GM18867 (cell line): Measurements from ENCODE around the gene C10orf90.

Experiments used
- ATAC-seq: cut with Tn5 transposase; IDR thresholded peaks from one replicate; pipeline ENCODE4 v1.9.1; 2021; ENCODE audit warnings: mild to moderate bottlenecking, moderate library complexity; ENCODE audit not compliant: unreplicated experiment

C10orf90 gene

DNA sequence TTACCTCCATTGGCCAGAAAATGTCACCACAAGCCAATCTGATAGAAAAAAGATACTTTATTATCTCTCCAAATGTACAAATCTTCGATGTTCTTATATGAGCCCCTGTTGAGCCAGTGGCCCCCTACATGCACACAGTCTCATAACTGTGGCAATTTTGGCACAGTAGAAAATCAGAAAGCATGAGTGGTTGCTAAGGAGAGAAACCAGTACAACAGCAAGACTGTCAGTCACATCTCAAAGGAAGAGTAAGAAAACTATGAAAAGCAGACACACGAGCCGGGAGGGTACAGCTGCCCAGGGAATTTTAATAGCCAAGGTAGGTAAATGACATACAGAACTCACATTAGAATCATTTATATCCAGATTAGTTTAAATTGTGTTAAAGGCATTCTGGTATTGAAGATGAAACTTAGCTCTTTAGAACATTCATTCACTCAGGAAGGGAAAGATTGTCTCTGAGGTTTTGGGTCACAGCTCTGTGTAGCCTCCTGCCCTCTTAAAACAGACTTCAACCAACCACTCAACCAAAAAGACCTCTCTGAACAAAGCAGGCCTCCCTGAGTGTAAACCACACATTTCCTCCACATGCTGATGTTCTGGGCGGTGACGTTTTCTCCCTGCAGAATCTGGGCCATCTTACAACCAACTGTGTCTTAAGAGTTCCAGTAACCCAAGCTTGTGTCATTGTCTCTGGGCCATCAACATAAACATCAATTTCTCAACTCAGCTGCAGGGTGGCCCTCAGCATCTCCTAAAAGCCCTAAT is 201.4 kb downstream of the C10orf90 start:
- ATAC-seq, result no peak

DNA sequence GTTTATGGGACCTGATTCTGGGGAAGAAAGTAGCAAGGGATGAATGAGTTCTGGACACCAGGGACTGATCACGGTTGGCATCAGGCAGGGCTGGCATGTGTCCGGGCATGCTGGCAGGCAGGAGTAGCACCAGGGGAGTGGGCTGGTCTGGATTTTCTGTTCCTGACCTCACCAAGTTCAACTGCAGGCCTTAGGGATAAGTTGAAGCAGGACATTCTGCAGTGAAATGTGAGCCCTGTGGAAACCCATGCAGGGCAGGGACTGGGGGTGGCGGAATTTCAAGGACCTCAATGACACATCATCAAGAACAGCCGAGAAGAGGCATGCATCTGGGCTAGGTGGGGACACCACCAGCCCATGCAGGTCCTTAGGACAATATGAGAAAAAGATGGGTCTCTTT is 202.0 kb downstream of the C10orf90 start:
- ATAC-seq, result no peak

DNA sequence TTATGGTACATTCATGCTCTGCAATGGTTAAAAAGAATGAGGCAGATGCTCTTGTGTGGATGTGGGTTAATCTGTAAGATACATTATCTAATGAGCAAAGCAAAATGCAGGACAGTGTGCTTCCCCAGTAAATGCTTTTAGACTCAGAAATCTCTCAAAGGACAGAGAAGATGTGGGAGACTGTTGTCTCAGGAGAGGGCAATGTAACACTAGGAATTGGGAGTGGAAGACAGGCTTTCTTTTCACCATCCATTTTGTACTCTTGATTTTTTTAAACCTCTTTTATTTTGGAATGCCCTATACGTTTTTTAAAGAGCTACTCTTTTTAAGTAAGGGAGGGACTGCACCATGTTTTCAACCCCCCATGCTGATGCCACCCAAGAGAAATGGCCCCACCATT is 204.7 kb downstream of the C10orf90 start:
- no peak for ATAC-seq

DNA sequence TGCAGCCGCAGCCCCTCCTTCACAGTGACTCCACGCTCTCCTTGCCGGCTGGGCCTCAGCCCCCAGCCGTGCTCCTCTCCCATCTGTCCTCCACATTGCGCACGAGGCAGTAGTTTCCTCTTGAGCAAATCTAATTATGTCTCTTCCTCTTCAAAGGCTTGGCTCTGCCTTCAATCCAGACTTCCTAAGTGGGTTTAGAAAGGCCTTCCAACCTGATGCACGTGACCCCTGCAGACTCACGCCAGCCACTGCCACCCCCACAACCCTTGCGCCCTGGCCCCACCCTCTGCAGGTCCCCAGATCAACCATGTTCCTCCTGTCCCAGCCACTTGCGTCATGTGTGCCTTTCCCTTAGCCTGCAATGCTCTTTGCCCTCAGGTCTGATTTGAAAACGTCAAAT is 207.2 kb downstream of the C10orf90 start:
- no peak for ATAC-seq

DNA sequence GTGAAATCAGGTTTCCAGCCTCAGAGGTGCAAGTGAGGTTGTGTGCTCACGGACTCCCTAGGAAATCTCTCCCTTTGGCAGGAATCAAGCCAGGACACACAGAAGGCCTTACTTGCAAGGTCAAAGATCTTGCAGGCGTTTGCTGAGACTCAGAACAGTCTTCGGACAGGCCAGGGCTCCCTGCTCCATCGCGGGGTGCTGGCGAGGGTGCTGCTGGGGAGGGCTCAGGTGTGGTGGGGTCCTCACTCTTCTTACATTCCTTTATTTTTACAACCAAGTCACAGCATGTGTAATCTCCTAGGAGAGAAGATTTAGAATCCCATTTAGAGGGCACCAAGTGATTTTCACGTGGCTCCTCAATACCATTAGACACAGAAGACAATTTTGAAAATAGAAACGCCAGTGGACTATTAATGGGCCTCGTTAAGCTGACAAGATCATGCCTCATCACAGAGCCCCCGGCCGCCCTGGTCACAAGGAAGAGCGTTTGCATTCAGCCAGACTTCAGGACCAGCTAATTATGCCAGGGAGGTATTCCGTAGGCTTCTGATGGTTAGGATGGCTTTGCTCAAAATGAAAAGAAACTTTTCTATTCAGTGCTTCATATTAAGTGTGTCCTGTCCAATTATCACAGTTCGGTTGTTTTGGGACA is 209.1 kb downstream of the C10orf90 start:
- ATAC-seq, result no peak

DNA sequence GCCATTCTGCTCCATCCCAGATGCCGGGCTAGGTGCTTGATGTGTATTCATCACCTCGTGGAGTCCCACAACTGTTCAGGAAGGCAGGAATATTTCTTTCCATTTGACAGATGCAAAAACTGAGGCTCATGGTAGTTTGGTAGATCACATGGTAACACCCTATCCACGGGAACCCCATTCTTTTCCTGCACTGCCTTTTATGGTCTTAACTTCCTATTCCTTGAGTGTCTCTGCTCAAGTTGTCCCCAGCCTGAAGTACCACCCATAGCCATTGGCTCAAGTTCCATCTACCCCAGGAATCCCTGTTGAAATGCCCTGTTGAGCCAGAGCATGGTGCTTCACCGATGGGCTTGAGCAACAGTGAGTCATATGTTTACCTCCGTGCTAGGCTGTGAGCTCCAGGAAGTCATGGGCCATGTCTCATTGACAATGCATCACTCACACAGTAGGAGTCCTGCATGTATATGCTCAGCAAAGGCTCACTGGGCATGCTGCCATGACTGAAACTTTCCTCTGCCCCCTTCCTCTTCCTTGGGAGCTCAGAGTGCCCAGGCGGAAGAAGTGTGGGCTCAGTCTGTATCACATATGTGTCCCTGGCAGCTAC is 210.5 kb downstream of the C10orf90 start:
- no peak for ATAC-seq

DNA sequence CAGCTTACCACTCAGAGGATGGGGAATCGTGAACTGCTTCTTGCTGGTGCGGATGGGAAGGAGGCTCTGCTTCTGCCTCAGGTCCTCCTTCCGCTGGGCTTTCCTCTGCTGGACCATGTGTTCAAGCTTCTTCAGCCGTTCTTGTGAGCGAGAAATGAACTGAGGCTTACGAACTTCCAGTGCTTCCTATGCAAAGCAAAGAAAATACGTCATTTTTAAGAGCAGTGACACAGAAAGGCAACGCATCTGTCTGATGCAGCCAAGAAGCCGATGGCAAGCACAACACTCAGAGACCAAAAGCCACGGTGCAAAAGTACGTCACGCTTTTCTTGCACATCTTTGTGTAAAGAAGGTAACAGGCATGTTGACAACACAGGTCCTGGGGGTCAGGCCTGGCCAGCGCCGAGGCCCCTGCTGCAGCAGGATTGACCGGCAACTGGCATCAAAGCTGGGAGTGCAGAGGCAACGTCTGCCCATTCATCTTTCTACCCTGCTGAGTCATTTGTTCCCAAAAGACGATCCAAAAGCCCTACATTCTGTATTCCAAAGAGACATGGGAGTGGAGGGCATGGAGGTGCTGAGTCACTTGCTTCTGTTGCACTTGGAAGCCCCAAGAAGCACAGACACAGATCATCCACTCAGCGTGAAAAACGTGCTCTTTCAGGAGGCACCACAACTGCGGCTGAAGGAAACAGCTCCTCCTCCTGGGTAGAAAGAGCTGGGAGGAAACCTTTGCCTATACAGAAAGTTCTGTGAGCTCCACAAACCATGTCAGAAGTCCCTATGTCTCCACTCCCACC is 211.3 kb downstream of the C10orf90 start:
- ATAC-seq, result no peak

DNA sequence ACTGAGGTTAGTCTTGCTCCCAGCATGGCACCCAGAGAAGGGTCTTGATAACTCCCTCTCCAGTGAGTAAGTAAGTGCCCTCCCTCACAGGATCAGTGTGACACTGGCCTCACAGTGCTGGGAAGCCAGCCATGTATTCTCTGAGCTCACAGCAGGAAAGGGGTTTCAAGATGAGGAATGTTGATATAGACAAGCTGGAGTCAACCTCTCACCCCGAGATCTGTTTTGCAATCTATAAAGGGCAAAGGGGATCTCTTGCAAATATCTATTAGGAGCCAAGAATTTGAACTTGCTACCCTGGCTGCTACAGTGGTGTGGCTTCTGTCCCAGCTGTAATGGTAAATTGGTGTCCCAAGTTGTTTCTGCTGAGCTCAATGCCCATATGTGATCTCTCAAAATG is 212.0 kb downstream of the C10orf90 start:
- no peak for ATAC-seq

DNA sequence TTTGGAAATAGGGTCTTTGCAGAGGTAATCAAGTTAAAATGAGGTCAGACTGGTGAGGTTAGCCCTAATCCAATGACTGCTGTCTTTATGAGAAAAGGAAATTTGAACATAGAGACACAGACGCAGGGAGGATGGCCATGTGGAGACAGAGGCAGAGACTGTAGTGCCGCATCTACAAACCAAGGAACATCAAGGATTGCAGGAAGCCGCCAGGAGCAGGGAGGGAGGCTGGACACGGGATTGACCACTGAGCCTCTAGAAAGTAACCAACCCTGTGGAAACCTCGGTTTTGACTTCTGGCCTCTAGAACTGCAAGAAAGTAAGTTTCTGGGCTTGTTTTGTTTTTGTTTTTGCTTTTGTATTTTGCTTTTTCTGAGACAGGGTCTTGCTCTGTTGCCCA is 213.9 kb downstream of the C10orf90 start:
- ATAC-seq, result no peak

DNA sequence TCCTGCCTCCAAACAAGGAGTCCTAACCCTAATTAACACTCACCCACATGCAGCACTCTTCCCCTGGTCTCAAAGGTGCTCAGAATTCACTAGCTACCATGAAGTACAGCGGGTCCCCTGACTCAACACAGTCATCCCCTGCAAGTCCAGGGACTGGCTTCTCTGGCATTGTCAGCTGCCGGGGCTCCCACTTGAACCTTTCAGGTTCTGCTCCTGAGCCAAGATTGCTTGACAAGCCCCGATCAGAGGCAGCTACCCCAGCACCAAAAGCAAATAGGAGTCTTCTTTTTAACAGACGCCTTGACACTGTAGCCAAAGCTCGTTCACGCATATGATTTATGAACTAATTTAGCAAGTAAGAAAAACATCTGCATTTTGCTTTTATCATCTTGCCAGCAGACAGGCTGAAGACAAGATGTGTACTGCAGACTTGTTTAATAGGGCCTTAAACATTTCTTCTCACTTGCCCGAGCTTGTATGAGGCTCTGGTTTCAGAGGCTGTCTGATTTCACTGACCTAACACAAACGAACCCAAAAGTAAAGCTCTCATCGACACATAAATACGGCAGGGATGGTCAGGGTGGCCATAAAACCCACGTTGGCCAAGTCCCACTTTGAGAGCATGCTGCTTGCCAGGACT is 214.6 kb downstream of the C10orf90 start:
- no peak for ATAC-seq

DNA sequence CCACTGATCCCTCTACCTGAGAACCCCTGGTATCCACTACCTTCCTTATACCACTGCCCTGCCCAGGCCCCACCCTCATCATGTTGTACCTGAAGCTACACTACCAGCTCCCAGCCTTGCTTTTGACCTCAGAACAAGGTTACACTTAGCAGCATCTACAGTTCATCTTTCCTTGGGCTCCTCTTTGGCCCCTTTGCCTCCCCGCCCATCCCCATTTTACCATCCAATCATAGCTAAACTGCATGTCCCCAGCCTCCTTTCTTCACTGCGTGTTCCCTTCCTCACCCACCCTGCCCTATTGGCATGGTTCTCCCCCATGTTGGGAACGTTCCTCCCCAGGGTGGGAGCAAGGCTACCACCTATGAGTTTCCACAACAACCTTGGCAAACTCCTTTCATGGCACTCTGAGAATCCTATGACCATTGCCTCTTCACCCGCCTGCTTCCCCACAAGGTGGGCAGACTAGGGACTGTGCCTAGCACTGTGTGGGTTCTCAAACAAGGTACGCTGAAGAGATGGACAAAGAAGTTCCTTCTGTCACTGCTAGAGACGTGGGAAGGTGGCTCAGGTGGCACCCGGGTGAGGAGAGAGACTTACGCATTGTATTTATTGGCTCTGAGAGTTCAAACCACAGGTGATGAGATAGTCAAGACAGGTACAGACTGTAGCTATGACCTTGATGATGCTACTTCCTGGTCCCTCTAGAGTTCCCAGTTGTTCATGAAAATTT is 215.3 kb downstream of the C10orf90 start:
- ATAC-seq, result no peak

DNA sequence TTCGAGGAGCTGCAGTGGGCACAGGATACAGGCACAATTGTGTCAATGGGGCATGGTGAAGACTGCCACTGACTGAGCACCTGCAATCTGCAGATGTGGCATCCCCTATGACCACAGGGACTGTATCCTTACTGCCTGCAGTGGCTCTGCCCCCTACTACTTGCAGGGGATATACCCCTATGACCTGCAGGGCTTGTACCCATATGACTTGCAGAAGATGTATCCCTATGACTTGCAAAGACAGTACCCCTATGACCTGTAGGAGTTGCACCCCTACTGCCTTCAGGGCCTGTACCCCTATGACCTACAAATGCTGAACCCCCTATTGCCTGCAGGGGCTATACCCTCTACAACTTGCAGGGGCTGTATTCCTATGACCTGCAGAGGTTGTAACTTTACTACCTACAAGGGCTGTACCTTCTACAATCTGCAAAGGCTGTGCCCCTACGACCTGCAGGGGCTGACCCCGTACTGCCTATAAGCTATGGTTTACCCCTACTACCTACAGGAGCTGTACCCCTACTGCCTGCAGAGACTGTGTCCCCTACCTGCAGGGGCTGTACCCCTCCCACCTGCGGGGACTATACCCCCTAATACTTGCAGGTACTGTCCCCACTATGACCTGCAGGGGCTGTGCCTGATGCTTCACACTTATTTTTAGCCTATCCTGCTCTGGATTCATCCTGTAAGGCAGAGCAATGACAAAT is 216.3 kb downstream of the C10orf90 start:
- ATAC-seq, result no peak

DNA sequence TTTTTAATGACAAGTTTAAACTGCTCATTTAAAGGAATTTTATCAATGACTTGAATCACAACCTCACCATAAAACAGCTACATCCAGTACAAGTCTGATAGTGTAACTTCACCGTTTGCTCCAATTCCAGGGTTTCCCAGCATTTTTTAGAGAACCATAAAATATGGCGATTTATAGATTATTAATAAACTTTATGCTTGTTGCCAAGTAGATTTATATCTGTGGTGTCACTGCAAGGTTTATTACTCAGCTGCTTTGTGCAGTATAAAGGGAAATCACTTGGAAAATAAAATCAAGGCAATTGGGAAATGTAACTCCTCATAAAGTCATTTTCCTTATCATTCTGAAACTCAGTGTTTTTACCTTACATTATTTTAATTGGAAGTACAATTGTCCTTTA is 218.2 kb downstream of the C10orf90 start:
- ATAC-seq, result no peak

DNA sequence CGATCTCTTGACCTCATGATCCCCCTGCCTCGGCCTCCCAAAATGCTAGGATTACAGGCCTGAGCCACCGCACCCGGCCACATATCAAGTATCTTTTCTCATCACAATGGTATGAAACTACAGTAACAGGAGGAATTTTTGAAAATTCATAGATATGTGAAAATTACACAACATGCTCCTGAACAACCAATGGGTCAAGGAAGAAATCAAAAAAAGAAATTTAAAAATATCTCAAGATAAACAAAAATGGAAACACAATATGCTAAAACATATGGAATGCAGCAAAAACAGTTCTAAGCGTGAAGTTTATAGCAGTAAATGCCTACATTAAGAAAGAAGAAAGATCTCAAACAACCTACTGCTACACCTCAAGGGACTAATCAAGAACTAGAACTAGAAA is 222.4 kb downstream of the C10orf90 start:
- no peak for ATAC-seq

DNA sequence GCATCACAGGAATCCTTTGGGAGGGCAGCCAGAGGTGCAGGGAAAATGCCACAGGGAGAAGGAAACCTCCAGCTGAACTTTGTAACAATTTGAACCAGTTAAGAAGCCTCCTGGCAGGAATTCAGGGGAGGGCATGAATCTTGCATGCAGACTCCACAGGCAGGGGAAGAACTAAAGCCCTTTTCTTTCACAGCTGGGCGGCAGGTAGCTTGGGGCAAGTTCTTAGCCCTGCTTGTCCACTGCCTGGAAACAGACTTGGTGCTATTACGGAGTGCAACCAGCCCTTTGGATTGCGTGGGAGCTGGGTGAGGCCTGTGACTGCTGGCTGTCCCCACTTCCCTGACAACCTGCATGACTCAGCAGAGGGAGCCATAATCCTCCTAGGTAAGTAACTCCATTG is 230.6 kb downstream of the C10orf90 start:
- ATAC-seq, result no peak

DNA sequence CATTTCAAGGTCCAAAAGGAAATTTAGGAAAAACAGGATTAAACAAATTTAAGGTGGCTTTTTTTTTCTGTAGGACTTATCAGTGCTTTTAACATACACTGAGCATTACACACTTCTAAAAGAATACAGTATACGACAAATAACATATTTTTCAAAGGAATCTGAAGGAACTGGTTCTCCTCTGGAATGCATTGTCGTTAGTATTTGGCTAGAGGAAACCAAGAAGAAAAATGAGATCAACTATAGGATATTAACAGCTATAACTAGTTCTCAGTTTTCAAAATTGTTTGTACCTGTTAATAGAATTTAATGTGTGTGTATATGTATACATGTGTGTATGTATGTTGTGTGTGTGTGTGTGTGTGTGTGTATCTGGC is 232.1 kb downstream of the C10orf90 start:
- no peak for ATAC-seq

DNA sequence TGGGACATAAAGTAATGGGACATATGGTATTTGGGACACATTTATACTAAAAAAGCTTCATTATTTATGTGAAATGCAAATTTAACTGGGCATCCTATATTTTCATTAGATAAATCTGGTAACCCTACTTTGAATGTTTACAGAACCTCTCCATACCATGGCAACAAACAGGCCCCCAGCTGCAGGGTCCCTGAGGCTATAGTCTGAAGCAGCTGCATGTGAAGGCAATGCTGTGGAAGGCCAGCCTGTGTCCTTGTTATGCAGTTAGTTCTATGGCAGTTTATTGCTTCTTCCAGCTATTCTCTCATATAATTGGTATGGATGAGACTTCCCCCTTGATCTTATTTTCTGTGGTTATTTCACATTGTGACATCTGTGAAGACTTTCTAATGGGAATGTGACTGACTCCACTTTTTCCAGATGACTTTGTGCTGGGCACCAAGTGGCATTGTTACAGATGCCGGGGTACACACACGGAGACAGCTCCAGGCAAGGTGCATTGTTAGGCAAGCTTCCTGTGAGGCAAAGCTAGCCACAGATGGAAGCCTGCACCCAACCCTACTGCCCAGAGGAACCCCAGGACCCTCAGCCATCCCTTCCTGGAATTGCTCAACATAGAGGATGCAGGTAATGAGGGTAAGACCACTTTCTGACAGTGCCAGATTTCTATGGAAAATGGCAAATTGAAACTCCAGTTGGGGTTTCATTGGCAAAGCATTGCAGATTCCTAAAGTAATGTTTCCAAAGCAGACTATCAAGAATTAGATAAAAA is 232.7 kb downstream of the C10orf90 start:
- ATAC-seq, result no peak

DNA sequence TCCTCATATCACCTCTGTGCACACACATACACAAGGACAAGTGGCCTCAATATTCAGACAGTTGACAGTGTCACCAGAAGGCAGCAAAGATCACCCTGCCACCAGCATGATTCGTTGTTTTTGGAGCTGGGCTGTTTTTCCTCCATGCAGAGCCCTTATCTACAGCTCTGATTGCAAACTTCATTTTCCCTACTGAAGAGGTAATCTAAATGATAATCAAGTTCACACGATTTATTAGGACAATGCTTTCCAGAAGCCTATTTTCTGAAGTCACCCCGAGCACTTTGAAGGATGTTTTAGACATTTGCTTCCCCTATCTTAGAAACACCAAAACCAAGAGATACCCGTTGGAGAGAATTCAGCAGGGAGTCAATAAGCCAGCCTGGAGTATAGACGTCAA is 236.3 kb downstream of the C10orf90 start:
- ATAC-seq, result no peak

DNA sequence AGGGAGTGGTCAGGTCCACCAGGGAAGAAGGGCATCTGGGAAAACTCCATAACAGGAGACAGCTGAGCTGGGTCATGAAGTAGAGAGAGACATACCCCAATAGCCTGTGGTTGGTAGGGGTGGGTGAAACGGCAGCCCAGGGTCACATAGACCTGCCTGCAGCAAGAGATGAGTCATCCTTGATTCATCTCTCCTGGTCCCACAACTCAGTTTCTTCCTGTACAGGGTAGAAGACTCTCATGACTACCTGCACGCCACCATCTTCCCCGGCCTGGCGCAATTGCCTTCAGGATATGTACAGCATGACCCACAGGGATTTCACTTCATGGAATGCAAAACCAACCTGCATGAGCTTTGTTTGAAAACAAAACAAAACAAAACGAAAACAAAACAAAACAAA is 237.1 kb downstream of the C10orf90 start:
- ATAC-seq, result no peak
